Activated naive CD4-positive, alpha-beta T cell treated with anti-CD3 and anti-CD28 coated beads for 36 hours (primary cell): ENCODE measurements around the gene MOK. TPM values are rescaled to one million over a fixed set of nuclear protein-coding genes. Genes with fewer than 3 reads are reported as not detected.
"Not testable (repeated sequence)": the region's sequence is repeated elsewhere in the genome, so short reads cannot be mapped to it uniquely, and the experiment has no call there.

Source experiments
- CTCF ChIA-PET: fragments of 350-600 bp; sonication (Branson Sonifier 250); formaldehyde crosslinking; loops from one replicate; lab custom pipeline; 2021; ENCODE audit warnings: antibody characterized with exemption; lab: Charles Lee
- DNase-seq: peaks from one replicate; pipeline ENCODE4 v3.0.0-alpha.2; 2020
- H3K27ac Mint-ChIP-seq: one replicate; pipeline ENCODE4 v1.8.0; 2021; ENCODE audit warnings: mild to moderate bottlenecking, mixed read lengths
- H3K27me3 Mint-ChIP-seq: one replicate; pipeline ENCODE4 v1.8.0; 2021; ENCODE audit warnings: low read depth, mixed read lengths
- H3K36me3 Mint-ChIP-seq: one replicate; pipeline ENCODE4 v1.8.0; 2021; ENCODE audit warnings: low read depth, mixed read lengths
- H3K4me1 Mint-ChIP-seq: one replicate; pipeline ENCODE4 v1.8.0; 2021; ENCODE audit warnings: low read depth, mixed read lengths
- H3K4me3 Mint-ChIP-seq: one replicate; pipeline ENCODE4 v1.8.0; 2021; ENCODE audit warnings: mild to moderate bottlenecking, moderate library complexity, mixed read lengths
- H3K9me3 Mint-ChIP-seq: one replicate; pipeline ENCODE4 v1.8.0; 2021; ENCODE audit warnings: mixed read lengths
- intact Hi-C: fragments of 100-400 bp; cut with micrococcal nuclease; formaldehyde crosslinking; loops from one replicate; pipeline ENCODE4 v1.15.1; 2023
- total RNA-seq, 2 experiments: library from RNA; stranded (reverse); gene quantifications; one replicate each; pipeline ENCODE4 v1.2.3, GENCODE V29; 2021

Gene MOK
- total RNA-seq, 2 experiments from 2014 or later = 1.6 TPM

GRCh38 chr14:102298303-102299070, 6.5 kb downstream of the MOK start:
- H3K27me3 Mint-ChIP-seq, H3K4me1 Mint-ChIP-seq, intact Hi-C loops, H3K9me3 Mint-ChIP-seq, DNase-seq, H3K4me3 Mint-ChIP-seq, H3K36me3 Mint-ChIP-seq, H3K27ac Mint-ChIP-seq: not testable (repeated sequence)
- CTCF ChIA-PET = interaction anchor here (0.7 to 1.2 kb wide), 2 partner anchors 16 to 415 kb away, joined by 3 to 5 read pairs; no protein-coding TSS in a partner anchor

GRCh38 chr14:102297436-102298170, 7.4 kb downstream of the MOK start:
- Mint-ChIP-seq H3K4me3 (no peak overlapping the region), H3K27ac (no peak overlapping the region), H3K4me1 (no peaks in the 10 kb centered on the region), H3K27me3 (no peaks in the 10 kb centered on the region), H3K36me3 (no peaks in the 10 kb centered on the region), H3K9me3 (no peaks in the 10 kb centered on the region)
- CTCF ChIA-PET = interaction anchor here (0.6 to 1.2 kb wide), 3 partner anchors 17 to 414 kb away, joined by 3 to 5 read pairs (median 3); no protein-coding TSS in a partner anchor
- intact Hi-C loops = no loop called here
- no peak for DNase-seq

GRCh38 chr14:102295270-102295669, 9.7 kb downstream of the MOK start:
- Mint-ChIP-seq H3K27me3 (no peaks in the 10 kb centered on the region), H3K27ac (no peak overlapping the region), H3K4me1 (no peaks in the 10 kb centered on the region), H3K9me3 (no peaks in the 10 kb centered on the region), H3K4me3 (no peak overlapping the region), H3K36me3 (no peaks in the 10 kb centered on the region)
- CTCF ChIA-PET = no interaction called here
- no peak for DNase-seq
- intact Hi-C loops = no loop called here

DNA sequence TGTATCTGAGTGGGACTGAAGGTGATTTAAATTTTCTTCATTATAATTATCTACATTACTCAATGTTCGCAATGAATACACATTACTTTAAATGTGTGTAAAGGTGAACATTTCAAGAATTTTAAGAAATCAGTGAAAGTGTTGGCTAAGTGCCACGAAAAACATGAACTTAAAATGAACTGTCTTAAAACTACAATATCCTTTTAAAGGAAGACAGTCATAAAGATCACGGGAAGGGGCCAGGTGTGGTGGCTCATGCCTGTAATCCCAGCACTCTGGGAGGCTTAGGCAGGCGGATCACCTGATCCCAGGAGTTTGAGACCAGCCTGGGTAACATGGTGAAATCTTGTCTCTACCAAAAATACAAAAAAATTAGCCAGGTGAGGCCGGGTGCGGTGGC, 11.2 kb downstream of the MOK start:
- intact Hi-C loops = no loop called here
- Mint-ChIP-seq H3K4me3 (no peak overlapping the region), H3K9me3 (no peaks in the 10 kb centered on the region), H3K36me3 (no peaks in the 10 kb centered on the region), H3K27ac (no peak overlapping the region), H3K4me1 (no peaks in the 10 kb centered on the region), H3K27me3 (no peaks in the 10 kb centered on the region)
- no peak for DNase-seq
- CTCF ChIA-PET = no interaction called here

DNA sequence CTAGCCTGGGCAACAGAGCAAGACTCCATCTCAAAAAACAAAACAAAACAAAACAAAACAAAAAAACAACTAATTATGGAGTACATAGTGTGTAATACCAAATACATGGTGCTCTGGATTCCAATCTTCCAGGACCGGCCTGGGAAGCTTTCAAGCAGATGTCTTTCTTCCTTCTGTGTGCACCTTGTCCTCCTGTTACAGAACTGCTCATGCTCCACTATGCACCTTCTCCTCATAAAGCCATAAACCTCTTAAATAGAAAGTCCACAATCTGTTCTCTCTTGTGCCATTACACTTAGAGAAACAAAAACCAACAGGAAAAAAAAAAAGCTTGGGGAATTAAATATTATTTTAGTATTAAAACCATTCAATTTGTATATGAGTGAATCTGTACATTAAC, 12.5 kb downstream of the MOK start:
- Mint-ChIP-seq H3K27ac (no peak overlapping the region), H3K9me3 (no peaks in the 10 kb centered on the region), H3K4me3 (no peak overlapping the region), H3K27me3 (no peaks in the 10 kb centered on the region), H3K4me1 (no peaks in the 10 kb centered on the region), H3K36me3 (no peaks in the 10 kb centered on the region)
- CTCF ChIA-PET = interaction anchor here (0.6 kb wide), 1 partner anchor 208 kb away, joined by 3 read pairs; no protein-coding TSS in a partner anchor
- DNase-seq = no peak
- intact Hi-C loops = no loop called here

DNA sequence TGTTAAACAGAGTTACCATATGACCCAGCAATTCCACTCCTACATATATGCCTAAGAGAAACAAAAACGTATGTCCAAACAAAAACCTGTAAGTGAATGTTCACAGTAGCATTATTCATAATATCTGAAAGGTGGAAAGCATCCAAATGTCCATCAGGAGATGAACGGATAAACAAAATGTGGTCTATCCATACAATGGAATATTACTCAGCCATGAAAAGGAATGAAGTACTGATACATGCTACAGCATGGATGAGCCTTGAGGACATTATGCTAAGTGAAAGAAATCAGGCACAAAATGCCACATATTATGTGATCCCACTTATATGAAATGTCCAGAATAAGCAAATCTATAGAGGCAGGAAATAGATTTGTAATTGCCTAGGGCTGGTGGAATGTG, 16.8 kb downstream of the MOK start:
- DNase-seq = no peak
- CTCF ChIA-PET = no interaction called here
- Mint-ChIP-seq H3K4me1 (no peaks in the 10 kb centered on the region), H3K27ac (no peak overlapping the region), H3K36me3 (no peaks in the 10 kb centered on the region), H3K4me3 (no peak overlapping the region), H3K27me3 (no peaks in the 10 kb centered on the region), H3K9me3 (no peaks in the 10 kb centered on the region)
- intact Hi-C loops = no loop called here

DNA sequence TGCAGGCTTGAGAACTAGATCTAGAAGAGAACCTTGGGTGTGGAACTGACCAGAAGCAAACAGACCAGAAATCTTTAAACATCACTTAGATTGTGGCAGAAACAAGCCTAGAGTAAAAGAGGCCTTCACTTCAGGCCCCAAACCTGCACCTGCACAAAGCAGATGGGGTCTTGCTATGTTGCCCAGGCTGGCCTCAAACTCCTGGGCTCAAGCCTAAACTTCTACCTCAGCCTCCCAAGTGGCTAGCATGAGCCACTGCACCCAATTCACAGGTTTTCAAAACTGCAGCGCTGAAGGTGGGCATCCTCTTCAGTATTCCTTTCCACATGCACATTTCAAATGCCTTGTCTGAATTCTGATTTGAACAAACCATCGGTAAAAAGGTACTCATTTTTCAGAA, 19.9 kb downstream of the MOK start:
- Mint-ChIP-seq H3K36me3 (no peaks in the 10 kb centered on the region), H3K4me1 (no peaks in the 10 kb centered on the region), H3K27me3 (no peaks in the 10 kb centered on the region), H3K27ac (no peak overlapping the region), H3K4me3 (no peak overlapping the region), H3K9me3 (no peaks in the 10 kb centered on the region)
- no peak for DNase-seq
- CTCF ChIA-PET = no interaction called here
- intact Hi-C loops = no loop called here

DNA sequence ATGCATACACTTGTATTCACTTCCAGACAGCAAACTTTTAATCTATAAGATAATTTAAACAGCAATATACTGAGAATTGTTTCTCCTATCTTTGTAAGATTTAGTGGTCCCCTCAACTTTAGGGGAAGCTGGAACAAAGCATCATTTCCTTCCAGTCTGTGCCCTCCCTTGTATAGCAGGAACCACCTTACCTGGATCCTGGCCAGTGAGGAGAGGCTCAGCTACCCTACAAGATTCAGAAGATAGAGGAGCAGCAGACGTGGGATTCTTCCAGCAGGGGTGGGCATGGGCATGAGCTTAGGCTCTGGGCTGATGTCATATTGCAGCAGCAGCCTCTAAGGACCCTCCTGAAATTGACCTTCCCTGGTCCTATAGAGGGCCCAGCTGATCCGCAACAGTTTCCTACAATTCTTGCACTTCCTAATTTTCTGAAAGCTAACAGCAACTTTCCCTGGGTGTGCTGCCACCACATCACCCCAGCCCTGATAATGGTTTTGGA, 21.3 kb downstream of the MOK start:
- intact Hi-C loops = no loop called here
- DNase-seq = no peak
- no peak overlapping the region for H3K27ac Mint-ChIP-seq
- H3K9me3 Mint-ChIP-seq = no peaks in the 10 kb centered on the region
- CTCF ChIA-PET = interaction anchor here (0.7 kb wide), 1 partner anchor 439 kb away, joined by 3 read pairs; no protein-coding TSS in a partner anchor
- H3K27me3 Mint-ChIP-seq = no peaks in the 10 kb centered on the region
- H3K4me3 Mint-ChIP-seq = no peak overlapping the region
- H3K4me1 Mint-ChIP-seq = peaks cover 3% of the 10 kb centered on the region
- H3K36me3 Mint-ChIP-seq = no peaks in the 10 kb centered on the region

- Mint-ChIP-seq H3K27me3 (no peaks in the 10 kb centered on the region), H3K36me3 (no peaks in the 10 kb centered on the region), H3K4me1 (peaks cover 3% of the 10 kb centered on the region), H3K27ac (no peak overlapping the region), H3K9me3 (no peaks in the 10 kb centered on the region), H3K4me3 (no peak overlapping the region)
- CTCF ChIA-PET = interaction anchor here (0.7 kb wide), 1 partner anchor 438 kb away, joined by 3 read pairs; no protein-coding TSS in a partner anchor
- no peak for DNase-seq
- intact Hi-C loops = no loop called here
Measured at GRCh38 chr14:102282751-102283465, 22.1 kb downstream of the MOK start.

- no peaks in the 10 kb centered on the region for H3K27me3 Mint-ChIP-seq
- no peak overlapping the region for H3K4me3 Mint-ChIP-seq
- H3K36me3 Mint-ChIP-seq = no peaks in the 10 kb centered on the region
- no peak for DNase-seq
- CTCF ChIA-PET = no interaction called here
- no peak overlapping the region for H3K27ac Mint-ChIP-seq
- H3K4me1 Mint-ChIP-seq = peaks cover 3% of the 10 kb centered on the region
- intact Hi-C loops = no loop called here
- H3K9me3 Mint-ChIP-seq = no peaks in the 10 kb centered on the region
Measured at GRCh38 chr14:102280376-102280962, 24.5 kb downstream of the MOK start.

- Mint-ChIP-seq H3K4me1 (peaks cover 3% of the 10 kb centered on the region), H3K27me3 (no peaks in the 10 kb centered on the region), H3K4me3 (no peak overlapping the region), H3K27ac (no peak overlapping the region), H3K36me3 (no peaks in the 10 kb centered on the region), H3K9me3 (no peaks in the 10 kb centered on the region)
- intact Hi-C loops = no loop called here
- CTCF ChIA-PET = no interaction called here
- peak; percentile 46 for DNase-seq
Measured at GRCh38 chr14:102279688-102280348, 25.1 kb downstream of the MOK start.
